Adipocyte (in vitro differentiated cells): Measurements from ENCODE around the gene MYBPC2.
"Not testable (repeated sequence)": the region's sequence is repeated elsewhere in the genome, so short reads cannot be mapped to it uniquely, and the experiment has no call there.

Experiments
- DNase-seq: peaks from one replicate; pipeline ENCODE4 v3.0.0-alpha.2; 2015; ENCODE audit warnings: low read depth
- H3K27me3 ChIP-seq: replicated peaks from 2 replicates; pipeline ENCODE4 v1.7.0; 2013; ENCODE audit warnings: mild to moderate bottlenecking, low read length, moderate library complexity; ENCODE audit not compliant: control insufficient read depth, insufficient read depth
- H3K36me3 ChIP-seq: 2 replicates; pipeline ENCODE4 v1.7.0; 2013; ENCODE audit warnings: low read length, mild to moderate bottlenecking, moderate library complexity; ENCODE audit not compliant: control insufficient read depth, insufficient read depth, severe bottlenecking
- H3K4me1 ChIP-seq: 2 replicates; pipeline ENCODE4 v1.7.0; 2013; ENCODE audit warnings: mild to moderate bottlenecking, low read length, moderate library complexity; ENCODE audit not compliant: control insufficient read depth, insufficient read depth
- H3K4me3 ChIP-seq: 2 replicates; pipeline ENCODE4 v1.7.0; 2013; ENCODE audit warnings: mild to moderate bottlenecking, low read length, moderate library complexity
- H3K9ac ChIP-seq: 2 replicates; pipeline ENCODE4 v1.7.0; 2013; ENCODE audit warnings: mild to moderate bottlenecking, low read length, moderate library complexity
- H3K9me3 ChIP-seq: 2 replicates; pipeline ENCODE4 v1.7.0; 2013; ENCODE audit warnings: mild to moderate bottlenecking, low read length, moderate library complexity; ENCODE audit not compliant: control insufficient read depth

Gene MYBPC2

GRCh38 chr19:50432221-50433028, at the start of gene MYBPC2:
Gene MYBPC2 (plus strand): TSS chr19:50432892. CDS start chr19:50432954, 62 bp downstream.
- Histone ChIP-seq H3K4me3 (peak within 1 kb of the TSS; percentile 70), H3K9ac (no peak within 1 kb of the TSS), H3K36me3 (no peaks in the 10 kb centered on the region), H3K4me1 (peaks cover 6% of the 10 kb centered on the region), H3K9me3 (no peaks in the 10 kb centered on the region), H3K27me3 (peaks cover 57% of the 10 kb centered on the region)
- DNase-seq = peak; percentile 42

- peaks cover 33% of the 10 kb centered on the region for H3K36me3 ChIP-seq
- peaks cover 27% of the 10 kb centered on the region for H3K4me1 ChIP-seq
- H3K9me3 ChIP-seq = no peaks in the 10 kb centered on the region
- H3K4me3 ChIP-seq = peak overlapping the region; percentile 81
- no peaks in the 10 kb centered on the region for H3K27me3 ChIP-seq
- no peak for DNase-seq
- H3K9ac ChIP-seq = peak overlapping the region; percentile 82
These were observed 49.5 kb upstream of the MYBPC2 start for GRCh38 chr19:50383001-50383851.

GRCh38 chr19:50383852-50384684, 48.6 kb upstream of the MYBPC2 start, which contains the start of gene POLD1:
Gene POLD1 (plus strand): TSS chr19:50384347. CDS start chr19:50398852, 14,505 bp downstream.
- H3K36me3 ChIP-seq = peaks cover 25% of the 10 kb centered on the region
- H3K27me3 ChIP-seq = no peaks in the 10 kb centered on the region
- peak within 1 kb of the TSS; percentile 82 for H3K9ac ChIP-seq
- peak within 1 kb of the TSS; percentile 81 for H3K4me3 ChIP-seq
- H3K9me3 ChIP-seq = no peaks in the 10 kb centered on the region
- H3K4me1 ChIP-seq = peaks cover 27% of the 10 kb centered on the region
- DNase-seq = peak; percentile 99

GRCh38 chr19:50384685-50385535, 47.8 kb upstream of the MYBPC2 start:
- Histone ChIP-seq H3K9ac (peak overlapping the region; percentile 82), H3K4me1 (peaks cover 26% of the 10 kb centered on the region), H3K4me3 (peak overlapping the region; percentile 81), H3K9me3 (no peaks in the 10 kb centered on the region), H3K36me3 (peaks cover 17% of the 10 kb centered on the region), H3K27me3 (no peaks in the 10 kb centered on the region)
- no peak for DNase-seq

GRCh38 chr19:50387176-50387867, 45.4 kb upstream of the MYBPC2 start:
- no peak overlapping the region for H3K9ac ChIP-seq
- peaks cover 15% of the 10 kb centered on the region for H3K4me1 ChIP-seq
- peaks cover 3% of the 10 kb centered on the region for H3K36me3 ChIP-seq
- no peaks in the 10 kb centered on the region for H3K9me3 ChIP-seq
- no peak overlapping the region for H3K4me3 ChIP-seq
- DNase-seq = no peak
- H3K27me3 ChIP-seq = no peaks in the 10 kb centered on the region

- no peak overlapping the region for H3K9ac ChIP-seq
- no peaks in the 10 kb centered on the region for H3K9me3 ChIP-seq
- peaks cover 15% of the 10 kb centered on the region for H3K4me1 ChIP-seq
- H3K27me3 ChIP-seq = no peaks in the 10 kb centered on the region
- H3K4me3 ChIP-seq = no peak overlapping the region
- no peaks in the 10 kb centered on the region for H3K36me3 ChIP-seq
- DNase-seq = no peak
These were observed 44.8 kb upstream of the MYBPC2 start for GRCh38 chr19:50387868-50388245.

GRCh38 chr19:50390295-50390694, 42.4 kb upstream of the MYBPC2 start:
- not testable (repeated sequence) for H3K9ac ChIP-seq, H3K36me3 ChIP-seq, H3K4me1 ChIP-seq, DNase-seq, H3K27me3 ChIP-seq, H3K4me3 ChIP-seq, H3K9me3 ChIP-seq

GRCh38 chr19:50390952-50391351, 41.7 kb upstream of the MYBPC2 start:
- H3K27me3 ChIP-seq, H3K4me1 ChIP-seq, DNase-seq, H3K4me3 ChIP-seq, H3K36me3 ChIP-seq, H3K9me3 ChIP-seq, H3K9ac ChIP-seq: not testable (repeated sequence)

- H3K9ac ChIP-seq = no peak overlapping the region
- H3K36me3 ChIP-seq = no peaks in the 10 kb centered on the region
- no peaks in the 10 kb centered on the region for H3K9me3 ChIP-seq
- no peak overlapping the region for H3K4me3 ChIP-seq
- no peaks in the 10 kb centered on the region for H3K4me1 ChIP-seq
- DNase-seq = no peak
- no peaks in the 10 kb centered on the region for H3K27me3 ChIP-seq
These were observed 39.9 kb upstream of the MYBPC2 start for GRCh38 chr19:50392759-50393158.

GRCh38 chr19:50393589-50393988, 39.1 kb upstream of the MYBPC2 start:
- no peak for DNase-seq
- no peaks in the 10 kb centered on the region for H3K9me3 ChIP-seq
- no peaks in the 10 kb centered on the region for H3K36me3 ChIP-seq
- H3K4me3 ChIP-seq = no peak overlapping the region
- no peaks in the 10 kb centered on the region for H3K27me3 ChIP-seq
- no peak overlapping the region for H3K9ac ChIP-seq
- no peaks in the 10 kb centered on the region for H3K4me1 ChIP-seq
